ENCODE measurements around the gene TTLL13.
"Not testable (repeated sequence)": the region's sequence is repeated elsewhere in the genome, so short reads cannot be mapped to it uniquely, and the experiment has no call there.

Gene TTLL13

DNA sequence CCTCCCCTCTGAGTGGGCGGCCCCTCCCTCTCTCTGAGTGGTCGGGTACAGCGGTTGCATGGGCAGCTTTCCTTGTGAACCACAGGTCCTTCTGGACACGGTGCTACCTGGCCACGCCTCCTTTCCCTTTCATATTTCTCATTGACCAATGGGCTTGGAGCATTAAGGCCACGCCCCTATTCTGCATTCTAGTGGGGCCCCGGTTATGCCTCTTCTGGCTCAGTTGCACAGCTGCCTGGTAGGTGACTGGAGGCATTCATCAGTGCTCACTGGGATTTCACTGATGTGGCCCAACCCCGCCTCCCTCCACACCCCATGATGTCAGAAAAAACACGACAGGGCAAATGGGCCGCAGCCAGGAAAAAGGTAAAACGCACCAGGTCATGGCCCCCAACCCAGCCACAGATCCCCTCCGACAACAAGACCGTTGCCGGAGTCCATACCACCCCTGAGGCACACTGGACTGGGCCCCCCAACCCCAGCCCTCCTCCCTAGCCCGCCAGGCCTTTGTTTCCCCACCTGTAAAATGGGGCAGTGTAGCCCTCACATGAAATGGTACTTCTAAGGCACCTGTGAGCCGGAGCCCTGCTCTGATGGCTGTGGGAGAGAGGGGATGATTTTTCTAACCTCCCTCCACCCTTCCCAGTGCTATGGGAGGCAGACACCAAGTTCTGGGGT, 42.5 kb downstream of the TTLL13 start:
- DNase-seq = peak; percentile 28

DNA sequence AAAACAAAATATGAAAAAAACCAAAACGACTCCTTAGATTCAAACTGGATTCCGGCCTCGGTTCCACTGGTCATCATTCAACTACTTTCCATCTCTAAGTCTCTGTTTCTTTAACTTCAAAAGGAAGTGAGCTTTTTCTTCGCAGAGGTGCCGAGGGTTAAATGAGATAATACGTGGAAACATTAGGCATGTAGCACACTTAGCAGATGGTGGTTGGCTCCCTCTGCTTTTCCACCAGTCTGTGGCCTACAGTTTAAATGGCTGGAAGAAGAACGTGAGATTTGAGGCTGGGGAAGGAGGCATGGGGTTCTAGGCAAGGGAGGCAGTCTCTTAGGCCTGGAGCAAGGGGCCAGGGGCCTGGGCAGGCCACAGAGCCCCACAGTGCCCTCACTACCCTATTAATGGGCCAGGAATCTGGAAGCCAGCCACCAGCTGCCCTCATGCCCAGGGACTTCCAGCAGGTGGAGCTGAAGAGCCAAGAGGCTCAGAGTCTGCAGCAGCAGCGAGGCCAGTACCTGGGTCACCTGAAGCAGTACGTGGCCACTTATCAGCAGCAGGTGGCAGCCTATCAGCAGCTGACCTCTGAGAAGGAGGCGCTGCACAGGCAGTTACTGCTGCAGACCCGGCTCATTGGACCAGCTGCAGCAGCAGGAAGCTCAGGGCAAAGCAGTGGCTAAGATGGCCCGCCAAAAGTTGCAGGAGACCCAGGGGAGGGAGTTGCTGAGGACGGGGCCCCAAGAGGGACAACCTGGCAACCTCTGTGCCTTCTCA, 43.9 kb downstream of the TTLL13 start:
- DNase-seq = peak; percentile 75

DNA sequence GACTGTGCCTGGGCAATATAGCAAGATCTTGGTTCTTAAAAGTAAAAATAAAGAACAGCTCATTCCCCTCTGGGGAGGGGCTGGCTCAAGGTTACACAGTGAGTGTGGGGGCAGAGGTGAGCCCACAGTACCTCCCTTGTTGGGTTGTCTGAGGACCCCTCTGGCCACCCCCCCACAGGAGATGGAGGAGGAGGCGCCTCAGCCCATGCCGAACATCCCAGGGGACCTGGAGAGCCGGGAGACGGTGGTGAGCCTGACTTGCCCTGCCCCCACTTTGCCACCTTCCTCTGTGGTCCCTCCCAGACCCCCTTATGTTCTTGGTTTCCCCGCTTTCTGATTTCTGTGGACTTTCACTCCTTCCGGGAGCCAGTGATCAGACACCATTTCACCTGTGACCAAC, 44.8 kb downstream of the TTLL13 start:
- DNase-seq = no peak

DNA sequence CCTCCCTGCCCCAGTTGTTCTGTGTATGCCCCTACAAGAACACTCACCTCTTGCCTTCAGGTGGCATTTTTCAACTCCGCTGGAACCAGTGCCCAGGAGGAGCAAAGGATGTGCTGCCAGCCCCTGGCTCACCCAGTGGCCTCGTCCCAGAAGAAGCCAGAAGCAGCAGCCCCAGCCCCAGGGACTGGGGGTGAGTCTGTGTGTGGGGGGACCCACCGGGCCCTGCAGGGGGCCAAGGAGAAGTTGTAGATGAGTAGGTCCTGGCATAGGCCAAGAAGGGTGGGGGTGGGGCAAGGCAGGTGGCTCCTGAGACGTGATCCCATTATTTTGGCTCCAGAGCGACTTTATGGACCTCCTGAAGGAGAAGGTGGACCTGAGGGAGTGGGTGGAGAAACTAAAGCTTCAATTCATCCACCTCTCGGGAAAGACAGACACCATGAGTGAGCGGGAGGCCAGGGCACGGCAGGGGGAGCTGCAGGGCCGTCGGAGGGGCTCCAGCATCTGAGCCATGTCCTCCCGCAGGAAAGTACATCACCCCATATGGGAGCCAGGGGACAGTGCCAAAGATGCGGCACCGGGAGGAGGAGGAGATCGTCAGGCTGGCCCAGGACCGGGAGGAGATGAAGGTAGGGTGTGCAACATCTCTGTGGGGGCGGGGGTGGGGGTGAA, 45.4 kb downstream of the TTLL13 start:
- no peak for DNase-seq

DNA sequence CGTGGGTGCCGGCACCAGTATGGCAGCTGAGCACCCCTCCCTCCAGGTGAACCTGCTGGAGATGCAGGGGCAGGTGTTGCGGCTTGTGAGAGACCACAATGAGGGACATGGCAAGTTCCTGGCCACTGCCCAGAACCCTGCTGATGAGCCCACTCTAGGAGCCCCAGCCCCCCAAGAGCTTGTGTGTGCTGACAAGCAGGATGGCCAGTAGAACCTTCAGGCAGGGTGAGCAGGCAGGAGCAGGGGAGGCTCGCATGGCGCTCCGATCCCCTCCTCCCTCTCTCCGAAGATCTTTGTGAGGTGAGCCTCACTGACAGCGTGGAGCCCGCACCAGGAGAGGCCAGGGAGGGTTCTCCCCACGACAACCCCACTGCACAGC, 45.9 kb downstream of the TTLL13 start:
- DNase-seq = no peak

DNA sequence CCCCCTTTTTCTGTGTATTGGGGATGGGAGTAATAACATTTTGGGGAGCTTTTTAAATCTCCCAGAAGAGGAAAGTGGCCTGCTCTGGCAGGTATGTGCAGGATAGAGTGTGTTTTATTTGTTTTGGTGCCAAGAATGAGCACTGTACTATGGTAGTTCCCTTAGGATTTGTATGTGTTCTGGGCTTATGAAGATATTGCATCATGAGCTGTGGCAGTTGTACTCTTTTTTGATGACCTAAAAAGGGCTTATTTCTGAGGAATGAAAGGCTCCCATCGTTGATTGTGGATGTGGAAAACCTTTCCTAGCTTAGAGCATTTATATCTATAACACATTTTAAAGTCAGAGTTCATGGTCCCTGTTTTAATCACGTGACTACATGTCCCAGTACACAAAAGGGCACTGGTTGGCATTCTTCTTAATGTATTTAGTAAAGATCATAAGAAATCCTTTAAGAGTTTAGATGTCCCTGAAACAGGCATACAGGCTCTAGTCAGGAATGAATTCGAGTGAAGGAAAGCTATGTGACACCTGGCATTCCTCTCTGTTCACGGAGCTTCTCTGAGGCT, 47.0 kb downstream of the TTLL13 start:
- DNase-seq = not testable (repeated sequence)

DNA sequence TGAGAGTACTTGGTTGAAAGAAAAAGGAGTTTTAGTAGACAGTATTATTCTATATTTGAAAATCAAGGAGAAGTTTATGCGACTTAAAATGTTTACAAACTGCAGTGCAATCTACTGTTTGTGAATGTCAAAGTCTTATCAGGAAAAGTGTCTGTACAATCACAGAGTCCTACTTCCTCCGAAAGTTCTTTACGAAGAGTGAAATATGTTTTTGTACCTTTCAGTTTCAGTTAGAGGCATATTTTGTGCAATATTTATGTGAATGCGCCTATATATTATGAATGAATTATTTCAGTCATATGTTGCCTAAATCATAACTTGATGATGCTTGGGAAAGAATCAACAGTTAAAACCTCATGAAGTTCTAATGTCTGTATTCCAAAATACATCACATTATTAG, 47.7 kb downstream of the TTLL13 start:
- no peak for DNase-seq

DNA sequence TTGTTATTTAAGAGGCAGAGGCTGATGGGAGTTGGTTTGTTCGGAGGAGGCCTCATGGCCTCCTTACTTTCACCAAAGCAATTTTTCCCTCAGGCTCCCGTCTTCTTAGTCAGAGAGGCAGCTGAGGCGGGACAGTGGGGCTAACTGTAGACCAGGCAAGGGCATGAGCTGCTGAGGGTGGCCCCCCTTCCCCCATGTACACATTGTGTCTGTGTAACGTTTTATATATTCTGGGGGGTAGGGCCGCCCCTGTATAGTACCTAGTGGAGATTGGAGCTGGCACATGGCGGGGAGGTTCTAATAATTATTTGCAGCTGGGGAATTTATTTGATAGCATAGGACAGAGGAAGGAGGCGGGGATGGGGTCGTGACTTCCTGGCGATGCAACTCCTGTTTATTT, 51.2 kb downstream of the TTLL13 start:
- DNase-seq = no peak

DNA sequence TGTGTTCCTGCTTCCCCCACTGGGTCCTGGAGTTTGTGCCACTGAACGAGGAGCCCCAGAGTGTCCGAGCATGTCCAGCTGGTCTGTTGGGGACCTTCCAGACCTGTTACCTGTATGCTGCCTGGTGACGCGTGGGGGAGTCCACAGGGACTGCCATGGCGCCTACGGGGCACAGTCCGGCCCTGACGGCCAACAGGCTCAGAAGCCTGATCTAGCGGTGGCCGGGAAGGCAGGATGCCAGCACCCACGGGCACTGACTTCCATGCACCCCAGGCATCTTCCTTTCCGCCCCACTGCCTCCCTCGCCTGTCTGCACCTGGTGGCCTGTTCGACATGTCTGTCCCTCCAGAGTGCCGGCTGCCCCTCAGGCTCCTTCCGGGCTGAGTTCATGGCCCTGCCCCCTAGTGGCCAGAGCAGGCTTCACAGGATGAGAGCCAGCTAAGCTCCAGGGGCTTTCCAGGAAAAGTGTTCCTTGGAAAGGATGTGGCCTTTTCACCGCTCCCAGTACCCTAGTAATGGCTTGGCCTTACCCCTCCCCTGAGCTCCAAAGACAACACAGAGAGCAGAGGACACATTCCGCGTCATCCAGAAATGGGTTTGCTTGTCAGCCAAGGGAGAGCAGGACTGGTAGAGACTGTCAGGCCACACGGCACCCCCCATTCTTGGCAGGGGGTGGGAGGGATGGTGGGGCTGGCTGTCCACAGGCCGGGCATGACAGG, 51.8 kb downstream of the TTLL13 start:
- DNase-seq = peak; percentile 63

DNA sequence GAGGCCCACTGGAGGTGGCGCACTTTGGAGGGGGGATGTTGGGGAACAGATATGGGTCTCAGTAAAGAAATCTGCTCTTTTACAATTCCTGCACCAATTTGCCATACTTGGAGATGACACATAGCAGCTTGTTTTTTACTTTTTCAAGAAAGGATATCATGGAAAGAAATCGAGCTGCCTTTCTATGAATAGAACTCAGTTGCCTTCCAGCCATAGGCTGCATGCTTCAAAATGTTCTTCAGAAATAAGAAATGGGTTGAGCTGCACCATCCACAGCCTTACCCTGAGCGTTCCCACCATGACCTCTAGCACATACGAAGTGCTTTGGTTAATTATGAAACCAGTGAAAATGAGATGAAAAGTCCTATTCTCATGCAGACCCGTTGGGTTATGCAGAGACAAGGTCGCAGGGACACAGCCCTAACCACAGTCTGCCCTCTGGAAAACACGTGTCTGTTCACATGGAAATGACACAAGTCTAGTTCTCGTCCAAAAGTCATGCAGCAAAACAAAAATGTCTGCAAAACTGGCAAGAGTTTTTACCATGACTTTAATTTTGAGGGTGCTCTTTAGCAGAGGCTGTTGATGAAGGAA, 52.4 kb downstream of the TTLL13 start:
- no peak for DNase-seq

DNA sequence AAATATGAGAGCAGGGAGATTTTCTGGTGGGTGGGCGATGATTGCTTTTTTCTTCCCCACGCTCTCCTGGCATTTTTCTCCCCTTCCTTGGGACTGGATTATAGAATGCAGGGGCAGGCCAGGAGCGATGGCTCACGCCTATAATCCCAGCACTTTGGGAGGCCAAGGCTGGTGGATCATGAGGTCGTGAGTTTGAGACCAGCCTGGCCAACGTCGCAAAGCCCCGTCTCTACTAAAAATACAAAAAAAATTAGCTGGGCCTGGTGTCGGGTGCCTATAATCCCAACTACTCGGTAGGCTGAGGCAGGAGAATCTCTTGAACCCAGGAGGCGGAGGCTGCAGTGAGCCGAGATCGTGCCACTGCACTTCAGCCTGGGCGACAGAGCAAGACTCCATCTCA, 56.0 kb downstream of the TTLL13 start:
- DNase-seq = not testable (repeated sequence)

DNA sequence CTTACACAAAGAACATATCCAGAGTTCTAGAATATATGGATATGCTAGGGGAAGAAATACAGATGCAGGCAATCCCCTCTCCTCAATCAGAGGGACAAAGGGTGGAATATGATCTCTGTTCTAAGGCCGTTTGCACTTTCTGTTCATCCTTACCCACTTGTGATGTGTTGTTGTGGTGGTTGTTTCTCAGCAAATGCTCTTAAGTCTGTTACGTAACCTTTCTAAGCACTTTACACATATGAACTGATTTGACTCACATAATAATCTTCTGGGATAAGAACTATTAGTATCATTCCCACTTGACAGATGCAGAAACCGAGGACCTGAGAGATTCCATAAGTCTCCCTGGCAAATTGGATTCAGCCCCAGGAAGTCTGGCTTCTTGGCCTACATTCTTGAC, 56.6 kb downstream of the TTLL13 start:
- DNase-seq = no peak

DNA sequence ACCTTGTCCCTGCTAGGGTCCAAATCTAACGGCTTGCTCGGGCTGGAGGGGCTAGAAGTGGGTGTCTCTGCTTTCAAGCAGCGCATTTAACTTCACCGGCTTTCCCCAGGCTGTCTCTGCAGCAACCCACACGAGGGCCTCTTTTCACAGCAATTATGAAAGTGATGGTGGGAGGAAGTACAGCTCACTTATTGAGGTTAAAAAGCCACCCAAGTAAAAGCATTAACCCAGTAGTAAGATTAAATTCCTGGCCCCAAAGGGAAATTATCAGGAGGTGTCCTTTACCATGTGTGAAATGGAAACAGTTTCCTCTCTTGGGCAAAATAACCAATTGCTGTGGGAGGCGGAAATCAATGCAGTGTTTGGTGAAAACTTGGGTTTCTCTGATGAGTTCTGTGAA, 57.2 kb downstream of the TTLL13 start:
- peak; percentile 39 for DNase-seq

DNA sequence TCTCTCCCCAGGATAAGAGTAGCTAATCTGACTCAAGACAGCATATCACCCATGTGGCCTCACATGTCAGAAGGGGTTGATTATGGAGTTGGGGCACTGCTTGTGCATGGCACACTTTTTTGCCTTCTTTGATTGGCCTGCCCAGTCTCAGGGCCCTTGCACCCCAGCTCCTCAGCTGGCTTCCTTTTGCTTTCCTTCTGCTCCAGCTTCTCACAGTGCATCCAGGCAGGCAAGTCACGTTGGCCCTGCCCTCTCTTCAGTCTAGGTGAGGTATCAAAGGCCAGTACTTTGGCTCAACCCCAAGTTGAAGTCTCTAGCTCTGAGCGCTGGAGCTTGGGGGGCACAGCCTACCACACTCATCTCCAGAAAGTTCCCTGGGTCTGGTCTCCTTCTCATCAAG, 58.3 kb downstream of the TTLL13 start:
- no peak for DNase-seq

DNA sequence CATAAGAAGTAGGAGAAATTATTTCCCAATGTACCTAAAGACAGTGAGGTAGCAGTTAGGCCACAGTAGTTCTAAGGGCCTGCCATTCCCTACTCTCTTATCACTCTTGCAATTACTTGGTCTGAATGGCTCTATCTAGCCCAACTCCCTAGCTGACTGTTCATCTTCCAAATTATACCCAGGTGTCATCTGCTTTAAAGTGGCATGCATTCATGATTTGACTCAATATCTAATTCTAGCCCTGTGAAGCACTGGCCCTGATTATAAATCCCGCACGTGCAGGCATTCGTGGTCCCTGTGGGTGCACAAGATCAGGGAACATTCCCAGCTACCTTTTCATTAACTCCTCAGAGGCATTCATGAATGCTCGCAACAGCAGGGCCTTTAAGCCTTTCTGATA, 59.7 kb downstream of the TTLL13 start:
- DNase-seq = no peak
